Left hindlimb (tissue), 1 donor: ENCODE results near the gene TMEM38A.

Source experiments
- DNase-seq: peaks from one replicate; pipeline ENCODE4 v3.0.0-alpha.2; 2018

Gene TMEM38A

DNA sequence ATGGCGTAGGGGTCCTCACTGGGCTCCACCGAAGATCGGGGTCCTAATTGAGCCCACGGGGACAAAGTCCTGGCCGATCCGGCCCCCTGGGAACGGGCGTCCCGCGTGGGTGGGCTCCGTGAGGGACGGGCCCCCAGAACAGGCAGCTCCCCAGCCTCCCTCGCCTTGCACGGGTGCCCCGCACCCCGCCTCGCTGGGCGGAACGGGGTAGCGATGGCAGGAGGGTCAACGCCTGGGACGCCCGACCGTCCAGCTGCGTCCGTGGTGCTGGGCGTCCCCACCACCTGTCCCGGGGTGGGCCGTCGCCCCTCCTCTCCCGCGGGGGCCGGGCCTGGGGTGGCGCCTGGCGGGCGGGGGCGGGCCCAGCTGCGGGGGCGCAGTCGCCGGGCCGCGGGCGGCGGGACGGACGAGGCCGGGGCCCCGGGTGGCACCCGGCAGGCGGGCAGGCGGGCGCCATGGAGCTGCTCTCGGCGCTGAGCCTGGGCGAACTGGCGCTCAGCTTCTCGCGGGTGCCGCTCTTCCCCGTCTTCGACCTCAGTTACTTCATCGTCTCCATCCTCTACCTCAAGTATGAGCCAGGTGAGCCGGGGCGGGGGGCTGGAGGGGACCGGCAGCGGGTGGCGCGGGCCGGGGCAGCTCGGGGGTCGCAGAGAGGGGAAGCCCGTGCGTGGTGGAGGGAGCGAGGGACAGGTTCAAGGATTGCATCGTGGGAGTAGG is at the start of gene TMEM38A:
Gene TMEM38A (plus strand): TSS at position 377 of the 717 bp plus-strand sequence. CDS start 79 bp downstream, at position 456.
- DNase-seq = peak; percentile 56

DNA sequence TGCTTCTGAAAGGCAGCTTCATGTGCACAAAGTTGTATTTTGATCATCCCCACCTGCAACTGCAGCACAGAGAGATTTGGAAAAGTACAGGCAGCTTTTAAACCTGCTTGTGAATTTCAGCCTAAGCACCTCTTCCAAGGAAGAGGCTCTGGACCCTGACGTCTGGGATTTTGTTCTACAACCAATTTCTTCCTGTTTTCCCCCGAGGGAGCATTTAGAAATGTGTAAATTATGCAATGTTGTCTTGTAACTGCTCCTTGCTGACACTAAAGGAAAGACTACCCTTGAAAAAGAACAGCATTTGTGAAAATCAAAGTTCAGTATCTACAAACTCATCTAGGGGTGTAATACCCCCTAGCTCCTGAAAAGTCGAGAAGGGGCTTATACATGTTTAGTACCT is 48.3 kb upstream of the TMEM38A start:
- no peak for DNase-seq

DNA sequence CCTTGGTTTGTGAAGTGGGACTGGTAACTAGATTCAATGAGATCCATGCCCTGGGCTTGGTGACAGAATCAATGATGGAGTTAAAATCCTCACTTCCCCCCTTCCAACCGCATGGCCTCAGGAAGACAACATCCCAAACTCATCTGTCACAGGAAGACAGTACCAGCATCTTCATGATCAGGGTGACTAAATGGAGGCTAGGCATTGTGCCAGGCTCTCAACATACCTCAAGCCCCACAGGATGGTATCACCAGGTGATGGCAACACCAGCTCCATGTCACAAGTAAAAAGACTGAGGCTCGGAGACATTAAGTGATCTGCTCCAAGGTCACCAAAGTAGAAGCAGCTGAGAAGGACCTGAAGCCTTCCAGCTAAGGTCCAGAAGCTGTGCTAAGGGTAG is 47.1 kb upstream of the TMEM38A start:
- no peak for DNase-seq

GRCh38 chr19:16614941-16615340 is 46.0 kb upstream of the TMEM38A start:
- no peak for DNase-seq

- no peak for DNase-seq
These were observed 45.1 kb upstream of the TMEM38A start for GRCh38 chr19:16615808-16616207.

DNA sequence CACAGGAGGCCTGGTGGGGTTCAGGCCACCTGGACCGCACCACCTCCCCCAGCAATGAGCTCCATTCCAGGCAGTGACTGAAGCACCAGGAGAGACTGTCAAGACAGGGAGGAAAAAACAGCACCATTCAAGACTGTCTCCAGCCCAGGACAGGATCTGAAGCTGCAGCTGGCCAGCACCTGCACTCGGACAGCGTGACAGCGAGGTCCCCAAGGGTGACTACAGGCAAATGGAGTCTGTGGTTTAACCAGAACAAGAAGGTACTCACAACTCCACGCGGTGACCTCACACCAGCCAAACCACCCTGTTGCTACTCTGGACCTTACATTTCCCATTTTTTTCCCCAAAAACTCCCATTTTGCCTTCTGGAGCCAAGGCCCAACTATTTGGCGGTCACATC is 42.7 kb upstream of the TMEM38A start:
- no peak for DNase-seq

DNA sequence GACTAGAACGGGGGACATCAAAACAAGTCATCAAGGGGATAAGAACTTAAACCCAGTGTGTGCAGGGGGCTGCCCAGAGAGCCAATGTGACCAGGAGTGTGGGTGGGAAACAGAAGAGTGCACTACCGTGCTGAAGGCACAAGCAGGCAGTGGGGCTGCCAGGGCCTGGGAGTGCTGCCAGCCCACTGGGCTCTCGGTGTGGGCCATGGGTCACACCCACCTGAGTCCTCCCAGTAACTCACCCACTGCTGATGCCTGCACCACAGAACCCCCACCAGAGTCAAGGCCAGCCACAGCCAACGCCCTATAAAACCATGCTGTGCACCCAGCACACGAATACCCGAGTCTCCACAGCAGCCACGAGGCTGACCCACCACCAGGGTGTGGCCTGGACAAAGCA is 41.5 kb upstream of the TMEM38A start:
- no peak for DNase-seq

- no peak for DNase-seq
These were observed 40.9 kb upstream of the TMEM38A start for GRCh38 chr19:16620018-16620417.

GRCh38 chr19:16620584-16620983 is 40.4 kb upstream of the TMEM38A start:
- DNase-seq = no peak

- no peak for DNase-seq
These were observed 39.7 kb upstream of the TMEM38A start for GRCh38 chr19:16621165-16621800.

DNA sequence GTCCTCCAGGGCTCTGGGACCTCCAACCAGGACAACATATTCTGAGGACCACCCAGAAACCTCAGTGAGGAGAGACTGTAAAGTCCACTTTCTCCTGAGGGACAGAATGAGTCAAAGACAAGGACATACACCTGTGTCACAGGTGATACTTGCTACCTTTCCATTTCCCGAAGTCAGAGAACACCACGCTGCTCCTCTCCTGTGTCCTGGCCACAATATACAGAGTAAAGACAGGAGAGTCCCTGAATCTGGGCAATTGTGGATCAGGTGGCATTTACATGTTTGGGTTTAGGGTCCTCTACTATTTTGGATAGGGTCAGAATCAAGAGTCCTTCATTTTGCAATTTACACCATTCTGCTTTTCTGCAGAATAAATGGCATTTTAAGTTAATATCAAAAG is 37.9 kb upstream of the TMEM38A start:
- no peak for DNase-seq

DNA sequence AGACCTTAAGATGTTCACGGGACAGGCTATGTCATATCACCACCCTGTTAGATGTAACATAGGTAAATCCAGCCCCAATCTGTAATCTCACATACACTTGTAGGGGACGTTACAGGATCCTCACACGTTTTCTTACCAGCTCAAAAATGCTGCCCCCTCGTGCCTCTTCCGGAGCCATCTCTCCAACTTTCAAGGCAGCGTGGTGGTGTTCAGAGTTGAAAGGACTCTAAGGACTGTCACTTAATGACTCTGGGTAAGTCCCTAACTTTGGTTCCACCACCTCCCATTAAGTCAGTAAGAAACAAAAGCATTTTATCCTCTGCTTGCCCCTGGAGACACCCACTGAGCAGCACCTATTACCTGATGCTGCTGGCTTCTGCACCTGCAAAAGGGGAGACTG is 37.4 kb upstream of the TMEM38A start:
- DNase-seq = no peak

GRCh38 chr19:16624236-16624635 is 36.7 kb upstream of the TMEM38A start:
- DNase-seq = no peak

DNA sequence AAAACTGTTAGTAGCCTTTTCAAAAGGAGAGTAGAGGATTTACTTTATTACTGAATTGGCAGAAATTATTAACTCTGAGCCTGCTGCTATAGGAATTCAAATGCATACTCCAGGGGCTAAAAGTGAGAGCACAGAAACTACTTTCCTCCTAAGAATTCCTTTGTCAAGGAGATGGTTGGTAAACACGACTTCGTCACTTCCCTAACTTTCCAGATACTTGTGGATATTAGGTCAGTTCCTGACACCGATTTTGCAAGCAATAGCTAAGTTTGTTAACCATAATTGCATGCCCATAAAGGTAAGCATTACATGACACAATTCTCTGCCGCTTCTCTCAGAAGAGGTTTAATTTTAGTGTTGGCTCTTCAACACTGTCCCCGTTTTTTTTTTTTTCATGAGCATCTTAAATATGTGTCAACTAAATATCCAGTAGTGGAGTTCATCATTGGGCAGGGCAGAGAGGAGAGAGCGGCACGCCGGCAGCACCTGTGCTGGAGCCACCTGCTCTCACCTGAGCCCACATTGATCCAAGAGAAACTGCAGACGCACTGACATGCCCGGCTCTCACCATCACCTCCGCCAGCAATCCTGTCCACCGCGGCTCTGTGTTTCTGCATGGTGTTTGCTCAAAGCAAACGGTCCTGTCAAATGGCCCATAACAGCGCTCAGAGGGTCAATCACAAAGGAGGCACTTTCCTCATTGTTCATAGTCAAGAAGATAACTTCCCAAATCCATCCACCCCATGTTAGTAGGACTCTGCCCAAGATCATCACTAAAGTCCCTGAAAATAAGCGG is 35.6 kb upstream of the TMEM38A start:
- DNase-seq = no peak

DNA sequence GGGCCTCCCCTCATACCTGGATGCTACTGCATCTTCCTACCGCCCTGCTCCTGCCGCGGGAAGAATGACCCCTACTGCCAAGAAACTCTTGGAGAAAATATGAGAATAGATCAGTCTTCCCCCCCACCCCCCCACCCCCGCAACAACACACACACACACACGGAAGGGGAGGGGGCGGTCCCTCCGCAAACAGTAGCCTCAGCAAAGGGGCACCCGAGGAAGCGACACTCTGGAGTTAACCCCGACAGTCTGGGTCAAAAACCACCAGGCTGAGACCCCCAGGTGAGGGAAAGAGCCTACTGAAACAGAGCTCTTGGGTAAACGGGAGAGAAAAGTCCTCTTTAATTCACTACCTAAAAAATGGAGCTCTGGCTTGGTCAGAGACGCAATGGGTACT is 34.1 kb upstream of the TMEM38A start:
- no peak for DNase-seq

DNA sequence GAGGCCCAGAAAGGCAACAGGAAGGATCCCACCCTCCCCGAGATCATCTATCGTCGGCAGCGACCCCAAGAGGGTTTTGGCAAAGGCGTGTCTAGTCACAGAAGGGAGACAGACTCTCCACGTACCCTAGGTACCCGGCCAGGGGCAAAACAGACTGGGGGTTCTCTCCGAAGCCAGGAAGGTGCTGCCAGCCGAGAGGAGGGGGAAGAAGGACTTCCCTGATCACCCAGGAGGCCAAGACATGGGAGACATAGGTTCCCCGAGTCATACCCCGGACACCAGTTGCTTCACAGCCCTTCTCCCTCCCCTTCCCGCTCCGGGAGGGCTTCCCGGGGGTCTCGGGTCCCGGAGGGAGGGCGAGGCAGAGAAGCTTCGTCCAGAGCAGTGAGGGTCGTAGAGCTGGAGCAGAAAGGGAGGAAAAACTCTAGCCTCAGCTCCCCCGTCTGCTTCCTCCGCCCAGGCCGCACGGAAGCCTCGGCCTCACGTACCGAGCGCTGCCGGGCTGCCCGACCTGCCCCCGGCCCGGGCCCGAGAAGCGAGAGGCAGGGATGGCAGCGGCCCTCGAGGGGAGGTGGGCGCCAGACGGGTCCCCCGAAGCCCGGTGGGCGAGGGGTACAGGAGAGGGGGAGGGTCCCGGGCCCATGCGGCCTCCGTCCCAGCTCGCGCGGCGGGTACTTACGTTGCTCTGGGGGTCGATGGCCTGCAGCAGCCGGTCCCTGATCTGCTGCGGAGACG is 33.6 kb upstream of the TMEM38A start:
- no peak for DNase-seq

- no peak for DNase-seq
These were observed 33.1 kb upstream of the TMEM38A start for GRCh38 chr19:16627928-16628182.

DNA sequence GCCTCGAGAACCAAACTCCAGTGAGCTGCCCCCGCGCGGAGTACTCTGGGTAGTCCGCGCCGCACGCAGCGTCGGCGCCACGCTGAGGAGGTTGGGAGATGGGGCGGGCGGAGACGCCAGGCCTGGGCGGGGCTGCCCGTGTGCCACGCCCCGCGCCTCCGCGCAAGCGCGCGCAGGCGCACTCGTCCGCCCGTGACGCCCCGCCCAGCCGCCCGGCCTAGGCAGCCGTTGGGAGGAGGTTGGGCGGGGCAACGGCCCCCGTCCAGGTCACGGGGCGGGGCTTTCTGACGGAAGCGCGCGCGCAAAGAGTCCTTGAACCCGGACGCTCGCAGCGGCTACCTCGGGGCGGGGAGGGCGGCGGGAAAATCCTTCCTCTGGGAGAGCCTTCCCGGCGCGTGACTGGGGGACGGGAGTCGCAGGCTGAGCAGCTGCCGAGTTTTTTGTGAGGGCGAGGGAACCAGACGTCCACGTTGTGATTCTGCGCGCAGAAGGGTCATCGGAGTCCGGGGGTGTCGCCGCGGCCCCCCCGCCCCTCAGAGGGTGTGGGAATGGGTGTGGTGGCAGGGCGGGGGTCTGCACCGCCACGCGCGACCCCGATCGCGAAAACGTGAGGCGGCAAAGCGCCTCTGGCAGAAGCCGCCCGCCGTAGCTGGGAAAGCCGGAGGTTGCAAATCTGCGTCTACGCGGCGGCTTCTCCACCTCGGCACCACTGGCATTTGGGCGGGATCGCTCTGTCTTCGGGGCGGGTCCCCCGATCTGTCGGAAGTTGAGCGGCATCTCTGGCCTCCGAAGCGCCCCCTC is 32.6 kb upstream of the TMEM38A start, which contains the start of gene MED26:
Gene MED26 (minus strand): TSS at position 22 of the 801 bp plus-strand sequence. CDS start 261 bp downstream, outside the sequence.
- peak; percentile 97 for DNase-seq

DNA sequence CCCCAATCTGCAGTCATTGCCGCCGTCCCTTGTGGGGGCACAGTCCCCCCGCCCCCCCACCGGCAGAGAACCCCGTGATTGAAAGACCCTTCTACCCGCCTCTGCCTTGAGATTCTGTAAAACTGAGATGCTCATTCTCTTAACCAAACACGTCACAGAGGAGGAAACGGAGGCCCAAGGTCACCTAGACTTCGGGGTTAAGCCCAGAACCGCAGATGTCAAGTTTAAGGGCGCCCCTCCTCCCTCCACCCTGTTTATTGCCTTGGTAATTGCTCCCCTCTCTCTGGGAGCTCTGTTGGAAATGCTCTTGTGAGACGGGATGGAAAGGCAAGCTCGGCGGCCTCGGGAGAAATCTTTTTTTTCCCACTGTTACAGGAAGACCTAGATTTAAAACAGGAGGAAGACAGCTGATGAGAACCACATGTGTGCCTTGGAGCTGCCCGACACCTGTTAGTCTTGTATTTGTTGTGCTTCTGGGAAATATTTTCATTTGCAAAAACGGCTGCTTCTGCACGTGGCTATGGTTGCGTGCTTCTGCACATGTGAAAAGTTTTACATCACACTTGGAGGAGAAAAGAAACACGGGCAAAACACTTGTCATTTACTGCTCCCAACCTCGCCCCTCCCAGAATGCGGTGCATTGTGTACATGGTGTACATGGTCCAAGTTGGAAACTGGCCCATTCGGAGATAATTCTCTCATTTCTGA is 31.8 kb upstream of the TMEM38A start:
- peak; percentile 80 for DNase-seq

DNA sequence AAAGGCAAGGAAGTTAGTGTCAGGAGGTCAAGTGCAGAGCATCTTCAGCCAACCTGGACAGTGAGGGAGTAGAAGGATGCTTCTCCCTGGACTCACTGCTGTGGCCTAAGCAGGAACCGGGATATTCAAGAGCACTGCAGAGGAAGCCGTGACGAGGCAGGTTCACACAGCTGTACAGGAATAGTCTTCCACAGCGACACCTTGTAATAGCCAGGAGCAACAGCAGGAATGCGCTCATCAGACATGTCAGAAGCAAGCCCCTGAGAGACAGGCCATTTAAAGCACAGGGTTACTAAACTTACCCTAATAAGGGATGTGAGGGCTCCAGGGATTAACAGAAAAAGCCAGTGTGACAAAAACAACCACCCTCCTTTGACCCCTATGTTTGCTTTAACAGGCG is 29.5 kb upstream of the TMEM38A start:
- no peak for DNase-seq

DNA sequence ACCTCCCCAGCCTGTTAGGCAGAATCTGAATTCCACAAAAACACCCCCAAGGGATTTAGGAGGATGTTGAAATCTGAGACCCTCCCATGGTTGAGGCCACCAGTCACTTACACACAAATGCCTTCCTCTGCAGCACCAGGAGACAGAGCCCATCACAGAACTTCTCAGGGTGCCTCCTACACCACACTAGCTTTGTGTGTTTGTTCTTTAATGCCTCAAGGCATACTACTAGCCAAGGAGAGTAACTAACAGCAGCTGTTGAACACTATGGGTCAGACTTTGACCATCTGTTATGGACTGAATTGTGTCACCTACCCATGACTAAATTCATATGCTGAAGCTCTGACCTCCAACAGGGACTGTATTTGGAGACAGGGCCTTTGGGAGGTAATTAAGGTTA is 23.4 kb upstream of the TMEM38A start:
- no peak for DNase-seq

DNA sequence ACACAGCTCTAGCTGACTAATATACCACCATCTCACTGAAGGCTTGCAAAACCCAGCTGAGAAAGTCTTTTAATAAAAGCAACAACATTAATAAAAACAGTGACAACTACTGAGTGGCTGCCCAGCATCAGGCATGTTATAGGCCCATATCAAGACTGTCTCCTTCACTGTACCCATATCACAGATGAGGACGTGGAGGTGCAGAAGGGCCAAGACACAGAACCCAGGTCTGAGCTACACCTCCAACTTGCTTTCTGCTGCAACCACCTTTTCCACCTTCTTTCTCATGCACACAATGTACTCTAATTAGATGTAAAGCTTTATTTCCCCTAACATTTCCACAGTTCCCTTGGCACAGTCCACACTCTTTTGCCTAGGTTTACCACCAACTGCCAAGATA is 22.3 kb upstream of the TMEM38A start:
- DNase-seq = no peak
